Keratinocyte (primary cell): ENCODE data around the gene GJB4.

Experiments
- EZH2 ChIP-seq: IDR thresholded peaks from one replicate; pipeline ENCODE4 v1.6.1; 2012; ENCODE audit warnings: inconsistent platforms, mild to moderate bottlenecking, low read length, moderate library complexity
- TF ChIP-seq, protein P1 (sequence below), 3 experiments: IDR thresholded peaks in 1 of 3; conservative IDR thresholded peaks in 1 of 3; optimal IDR thresholded peaks in 1 of 3; 2 replicates in 2 of 3; 3 replicates in 1 of 3; pipeline versions ENCODE3 to v1.5.1; 2011; ENCODE audit warnings: low read length in 3 of 3, mild to moderate bottlenecking in 3 of 3, moderate library complexity in 2 of 3, control low read depth in 1 of 3, inconsistent platforms in 1 of 3; ENCODE audit not compliant: insufficient read depth in 2 of 3; ENCODE audit errors: extremely low read depth in 1 of 3

DNA sequence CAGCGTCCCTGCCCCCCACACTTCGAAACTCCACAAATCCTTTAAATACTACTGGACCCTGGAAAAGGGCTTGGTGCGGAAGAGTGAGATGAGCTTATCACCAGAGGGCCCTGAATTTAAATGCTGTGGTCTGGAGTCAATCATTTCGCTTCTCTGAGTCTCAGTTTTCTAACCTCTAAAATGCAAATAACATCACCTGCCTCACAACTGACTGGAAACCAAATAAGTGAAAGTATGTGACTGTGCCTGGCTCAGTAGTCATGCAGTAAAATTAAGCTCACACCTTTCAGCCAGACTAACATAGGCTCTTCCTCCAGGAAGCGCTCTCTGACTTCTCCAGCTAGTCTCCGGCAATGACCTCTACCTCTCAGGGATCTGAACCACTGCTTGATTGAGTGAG, 37.5 kb downstream of the GJB4 start:
- TF ChIP-seq, protein P1, sequence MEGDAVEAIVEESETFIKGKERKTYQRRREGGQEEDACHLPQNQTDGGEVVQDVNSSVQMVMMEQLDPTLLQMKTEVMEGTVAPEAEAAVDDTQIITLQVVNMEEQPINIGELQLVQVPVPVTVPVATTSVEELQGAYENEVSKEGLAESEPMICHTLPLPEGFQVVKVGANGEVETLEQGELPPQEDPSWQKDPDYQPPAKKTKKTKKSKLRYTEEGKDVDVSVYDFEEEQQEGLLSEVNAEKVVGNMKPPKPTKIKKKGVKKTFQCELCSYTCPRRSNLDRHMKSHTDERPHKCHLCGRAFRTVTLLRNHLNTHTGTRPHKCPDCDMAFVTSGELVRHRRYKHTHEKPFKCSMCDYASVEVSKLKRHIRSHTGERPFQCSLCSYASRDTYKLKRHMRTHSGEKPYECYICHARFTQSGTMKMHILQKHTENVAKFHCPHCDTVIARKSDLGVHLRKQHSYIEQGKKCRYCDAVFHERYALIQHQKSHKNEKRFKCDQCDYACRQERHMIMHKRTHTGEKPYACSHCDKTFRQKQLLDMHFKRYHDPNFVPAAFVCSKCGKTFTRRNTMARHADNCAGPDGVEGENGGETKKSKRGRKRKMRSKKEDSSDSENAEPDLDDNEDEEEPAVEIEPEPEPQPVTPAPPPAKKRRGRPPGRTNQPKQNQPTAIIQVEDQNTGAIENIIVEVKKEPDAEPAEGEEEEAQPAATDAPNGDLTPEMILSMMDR (optimal IDR thresholded peaks at IDR 0.05 in 1 of 3, IDR thresholded peaks at IDR 0.05 in 1 of 3, conservative IDR thresholded peaks at IDR 0.05 in 1 of 3; ENCODE audit: extremely low read depth in 1 of 3, insufficient read depth in 2 of 3, low read length in 3 of 3) = no peak
- TF ChIP-seq EZH2 = no peak
